ENCODE data around the gene HBB. TPM values are rescaled to one million over a fixed set of nuclear protein-coding genes. Genes with fewer than 3 reads are reported as not detected.
"Not testable (repeated sequence)": the region's sequence is repeated elsewhere in the genome, so short reads cannot be mapped to it uniquely, and the experiment has no call there.

HBB gene
- total RNA-seq, 1 donor from 2014 or later: 3,814 TPM

DNA sequence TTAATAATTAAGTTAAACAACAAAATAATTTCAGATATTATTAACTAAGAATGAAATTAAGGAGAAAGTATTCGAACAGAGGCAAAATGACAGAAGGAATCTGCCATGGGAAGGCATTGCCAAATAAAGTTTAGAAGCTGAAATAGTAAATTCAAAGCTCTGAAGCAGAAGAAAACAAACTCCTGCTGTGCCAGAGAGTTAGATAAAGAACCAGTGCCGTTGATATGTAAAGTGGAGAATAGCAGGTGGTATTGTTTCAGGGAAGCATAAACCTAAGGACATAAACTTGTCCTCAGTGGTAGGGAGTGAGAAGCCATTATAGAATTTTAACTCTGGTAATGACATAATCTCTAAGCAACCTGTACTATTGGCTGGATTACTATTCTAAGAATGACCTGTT is 30.4 kb upstream of the HBB start:
- no peaks in the 10 kb centered on the region for H3K4me1 ChIP-seq (ENCODE audit: control insufficient read depth in 3 of 3, insufficient read depth in 3 of 3, low read length in 3 of 3)

DNA sequence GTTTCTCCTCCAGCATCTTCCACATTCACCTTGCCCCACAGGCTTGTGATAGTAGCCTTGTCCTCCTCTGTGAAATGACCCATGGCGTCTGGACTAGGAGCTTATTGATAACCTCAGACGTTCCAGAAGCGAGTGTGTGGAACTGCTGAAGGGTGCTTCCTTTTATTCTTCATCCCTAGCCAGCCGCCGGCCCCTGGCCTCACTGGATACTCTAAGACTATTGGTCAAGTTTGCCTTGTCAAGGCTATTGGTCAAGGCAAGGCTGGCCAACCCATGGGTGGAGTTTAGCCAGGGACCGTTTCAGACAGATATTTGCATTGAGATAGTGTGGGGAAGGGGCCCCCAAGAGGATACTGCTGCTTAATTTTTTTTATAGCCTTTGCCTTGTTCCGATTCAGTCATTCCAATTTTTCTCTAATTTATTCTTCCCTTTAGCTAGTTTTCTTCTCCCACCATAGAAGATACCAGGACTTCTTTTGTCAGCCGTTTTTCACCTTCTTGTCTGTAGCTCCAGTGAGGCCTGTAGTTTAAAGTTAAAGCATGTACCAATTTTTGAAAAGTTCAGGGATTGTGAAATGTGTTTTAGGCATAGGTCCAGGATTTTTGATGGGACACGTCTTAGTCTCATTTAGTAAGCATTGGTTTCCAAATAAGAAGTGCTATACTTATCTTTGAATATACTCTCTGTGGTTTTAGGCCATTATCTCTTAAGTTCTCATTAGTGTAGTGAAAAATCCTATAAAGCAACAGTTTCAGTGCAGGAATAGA is 28.0 kb upstream of the HBB start, which contains the start of gene HBG2:
Gene HBG2, minus strand, starts transcription at position 136 of the 768 bp plus-strand sequence. Its CDS starts 53 bp downstream, at position 83.
- not testable (repeated sequence) for H3K27me3 ChIP-seq (ENCODE audit: control insufficient read depth in 3 of 3, insufficient read depth in 3 of 3, low read length in 3 of 3)

More for the DNA sequence above, 30.4 kb upstream of the HBB start:
- H3K27ac ChIP-seq (ENCODE audit: low read depth, low read length): no peak overlapping the region
- no peaks in the 10 kb centered on the region for H3K27me3 ChIP-seq (ENCODE audit: control insufficient read depth in 3 of 3, insufficient read depth in 3 of 3, low read length in 3 of 3)
- no peak overlapping the region for H3K4me3 ChIP-seq (ENCODE audit: low read length in 3 of 3)
- no peaks in the 10 kb centered on the region for H3K9me3 ChIP-seq (ENCODE audit: control insufficient read depth in 3 of 3, low read length in 3 of 3)
- no peak overlapping the region for H3K9ac ChIP-seq (ENCODE audit: low read depth in 1 of 3, low read length in 3 of 3)
- H3K36me3 ChIP-seq (ENCODE audit: control insufficient read depth in 3 of 3, insufficient read depth in 3 of 3, low read length in 3 of 3): no peaks in the 10 kb centered on the region

DNA sequence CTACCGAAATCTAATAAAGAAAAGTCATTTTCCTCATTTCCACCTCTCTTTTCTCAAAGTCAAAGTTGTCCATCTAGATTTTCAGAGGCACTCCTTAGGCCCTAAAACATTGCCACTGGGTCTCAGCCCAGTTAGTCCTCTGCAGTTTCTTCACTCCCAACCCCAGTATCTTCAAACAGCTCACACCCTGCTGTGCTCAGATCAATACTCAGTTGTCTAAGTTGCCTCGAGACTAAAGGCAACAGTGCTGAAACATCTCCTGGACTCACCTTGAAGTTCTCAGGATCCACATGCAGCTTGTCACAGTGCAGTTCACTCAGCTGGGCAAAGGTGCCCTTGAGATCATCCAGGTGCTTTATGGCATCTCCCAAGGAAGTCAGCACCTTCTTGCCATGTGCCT is 27.2 kb upstream of the HBB start:
- H3K27me3 ChIP-seq (ENCODE audit: control insufficient read depth in 3 of 3, insufficient read depth in 3 of 3, low read length in 3 of 3): not testable (repeated sequence)

More for the DNA sequence above, 28.0 kb upstream of the HBB start, which contains the start of gene HBG2:
- H3K4me1 ChIP-seq (ENCODE audit: control insufficient read depth in 3 of 3, insufficient read depth in 3 of 3, low read length in 3 of 3); H3K36me3 ChIP-seq (ENCODE audit: control insufficient read depth in 3 of 3, insufficient read depth in 3 of 3, low read length in 3 of 3); H3K9ac ChIP-seq (ENCODE audit: low read depth in 1 of 3, low read length in 3 of 3); H3K4me3 ChIP-seq (ENCODE audit: low read length in 3 of 3); H3K27ac ChIP-seq (ENCODE audit: low read depth, low read length); H3K9me3 ChIP-seq (ENCODE audit: control insufficient read depth in 3 of 3, low read length in 3 of 3): not testable (repeated sequence)

DNA sequence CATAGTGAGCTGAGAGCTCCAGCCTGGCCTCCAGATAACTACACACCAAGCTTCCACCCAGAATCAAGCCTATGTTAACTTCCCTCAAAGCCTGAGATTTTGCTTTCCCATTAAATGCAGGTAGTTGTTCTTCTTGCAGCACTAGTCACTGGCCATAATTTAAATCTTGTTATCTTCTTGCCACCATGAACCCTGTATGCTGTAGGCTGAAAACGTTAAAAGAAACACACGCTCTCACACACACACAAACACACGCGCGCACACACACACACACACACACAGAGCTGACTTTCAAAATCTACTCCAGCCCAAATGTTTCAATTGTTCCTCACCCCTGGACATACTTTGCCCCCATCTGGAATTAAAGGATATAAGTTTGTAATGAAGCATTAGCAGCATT is 26.6 kb upstream of the HBB start:
- H3K27me3 ChIP-seq (ENCODE audit: control insufficient read depth in 3 of 3, insufficient read depth in 3 of 3, low read length in 3 of 3); H3K4me3 ChIP-seq (ENCODE audit: low read length in 3 of 3); H3K27ac ChIP-seq (ENCODE audit: low read depth, low read length); H3K36me3 ChIP-seq (ENCODE audit: control insufficient read depth in 3 of 3, insufficient read depth in 3 of 3, low read length in 3 of 3); H3K9me3 ChIP-seq (ENCODE audit: control insufficient read depth in 3 of 3, low read length in 3 of 3); H3K9ac ChIP-seq (ENCODE audit: low read depth in 1 of 3, low read length in 3 of 3); H3K4me1 ChIP-seq (ENCODE audit: control insufficient read depth in 3 of 3, insufficient read depth in 3 of 3, low read length in 3 of 3): not testable (repeated sequence)

More for the DNA sequence above, 27.2 kb upstream of the HBB start:
- H3K9ac ChIP-seq (ENCODE audit: low read depth in 1 of 3, low read length in 3 of 3); H3K4me1 ChIP-seq (ENCODE audit: control insufficient read depth in 3 of 3, insufficient read depth in 3 of 3, low read length in 3 of 3); H3K9me3 ChIP-seq (ENCODE audit: control insufficient read depth in 3 of 3, low read length in 3 of 3); H3K36me3 ChIP-seq (ENCODE audit: control insufficient read depth in 3 of 3, insufficient read depth in 3 of 3, low read length in 3 of 3); H3K27ac ChIP-seq (ENCODE audit: low read depth, low read length); H3K4me3 ChIP-seq (ENCODE audit: low read length in 3 of 3): not testable (repeated sequence)

DNA sequence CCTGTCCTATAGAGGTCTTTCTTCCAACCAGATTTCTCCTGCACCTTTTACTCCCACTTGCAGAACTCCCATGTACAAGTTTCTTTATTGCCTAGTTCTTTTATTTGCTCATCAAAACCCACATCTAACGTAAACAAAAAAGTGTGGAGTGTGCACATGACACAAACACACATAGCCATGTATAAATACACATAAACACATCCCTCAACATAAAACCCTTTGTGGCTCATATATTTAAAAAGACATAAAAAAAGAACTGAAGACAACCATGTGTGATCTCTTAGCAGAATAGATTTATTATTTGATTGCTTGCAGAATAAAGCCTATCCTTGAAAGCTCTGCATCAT is 26.0 kb upstream of the HBB start:
- no peaks in the 10 kb centered on the region for H3K4me1 ChIP-seq (ENCODE audit: control insufficient read depth in 3 of 3, insufficient read depth in 3 of 3, low read length in 3 of 3)
- H3K9ac ChIP-seq (ENCODE audit: low read depth in 1 of 3, low read length in 3 of 3): no peak overlapping the region

DNA sequence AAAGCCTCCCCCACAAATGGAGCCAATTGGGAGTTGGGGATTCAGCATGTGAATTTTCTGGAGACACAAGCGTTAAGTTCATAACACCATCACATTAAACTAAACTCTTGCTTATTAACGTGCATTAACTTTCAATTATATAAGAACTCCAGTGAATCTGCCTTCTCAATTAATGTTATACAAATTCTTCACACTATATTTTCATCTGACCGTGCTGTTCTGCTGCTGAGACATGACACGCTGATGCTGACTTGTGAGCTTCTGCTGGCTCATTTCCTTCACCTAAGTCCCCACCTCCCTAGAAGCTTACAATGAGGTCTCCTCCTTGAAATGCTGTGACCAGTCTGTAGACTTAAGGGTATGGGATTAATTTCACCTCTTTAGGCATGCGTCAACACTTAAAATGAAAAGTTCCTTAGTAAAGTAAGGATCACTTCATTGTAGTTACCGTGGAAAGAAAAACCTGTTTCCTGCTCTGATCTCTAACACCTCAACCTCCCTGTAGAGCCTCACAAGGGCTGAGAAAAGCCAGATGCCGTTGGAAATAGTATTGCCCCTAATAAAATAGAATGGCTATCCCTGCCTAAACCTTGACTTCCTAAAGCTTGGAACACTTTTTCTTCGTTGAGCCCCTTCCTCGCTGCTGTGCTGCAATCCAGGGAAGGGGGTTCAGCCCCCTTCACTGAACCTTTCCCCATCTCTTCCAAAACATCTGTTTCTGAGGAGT is 25.5 kb upstream of the HBB start:
- Histone ChIP-seq H3K27ac (ENCODE audit: low read depth, low read length) (no peak overlapping the region), H3K9me3 (ENCODE audit: control insufficient read depth in 3 of 3, low read length in 3 of 3) (no peaks in the 10 kb centered on the region), H3K9ac (ENCODE audit: low read depth in 1 of 3, low read length in 3 of 3) (no peak overlapping the region), H3K4me1 (ENCODE audit: control insufficient read depth in 3 of 3, insufficient read depth in 3 of 3, low read length in 3 of 3) (no peaks in the 10 kb centered on the region), H3K27me3 (ENCODE audit: control insufficient read depth in 3 of 3, insufficient read depth in 3 of 3, low read length in 3 of 3) (no peaks in the 10 kb centered on the region), H3K4me3 (ENCODE audit: low read length in 3 of 3) (no peak overlapping the region), H3K36me3 (ENCODE audit: control insufficient read depth in 3 of 3, insufficient read depth in 3 of 3, low read length in 3 of 3) (no peaks in the 10 kb centered on the region)

More for the DNA sequence above, 26.0 kb upstream of the HBB start:
- Histone ChIP-seq H3K4me3 (ENCODE audit: low read length in 3 of 3) (no peak overlapping the region), H3K27me3 (ENCODE audit: control insufficient read depth in 3 of 3, insufficient read depth in 3 of 3, low read length in 3 of 3) (no peaks in the 10 kb centered on the region), H3K27ac (ENCODE audit: low read depth, low read length) (no peak overlapping the region), H3K36me3 (ENCODE audit: control insufficient read depth in 3 of 3, insufficient read depth in 3 of 3, low read length in 3 of 3) (no peaks in the 10 kb centered on the region), H3K9me3 (ENCODE audit: control insufficient read depth in 3 of 3, low read length in 3 of 3) (no peaks in the 10 kb centered on the region)

DNA sequence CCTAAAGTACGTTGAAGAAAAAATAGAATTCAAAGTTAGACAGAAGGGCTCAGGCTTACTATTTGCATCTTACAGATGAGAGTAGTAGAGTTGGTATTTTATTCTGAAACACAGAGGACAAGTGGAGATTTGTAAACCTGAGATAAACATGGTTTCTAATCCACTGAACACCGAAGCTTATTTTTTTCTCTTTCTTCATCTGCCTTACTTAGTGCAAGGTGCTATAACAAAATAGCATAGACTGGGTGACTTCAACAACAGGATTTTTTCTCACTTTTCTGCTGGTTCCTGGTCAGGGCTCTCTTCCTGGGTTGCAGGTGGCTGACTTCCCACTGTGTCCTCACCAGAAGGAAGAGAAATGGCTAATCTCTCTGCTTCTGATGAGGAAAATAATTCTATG is 24.9 kb upstream of the HBB start:
- Histone ChIP-seq H3K27me3 (ENCODE audit: control insufficient read depth in 3 of 3, insufficient read depth in 3 of 3, low read length in 3 of 3) (no peaks in the 10 kb centered on the region), H3K4me1 (ENCODE audit: control insufficient read depth in 3 of 3, insufficient read depth in 3 of 3, low read length in 3 of 3) (no peaks in the 10 kb centered on the region), H3K9me3 (ENCODE audit: control insufficient read depth in 3 of 3, low read length in 3 of 3) (no peaks in the 10 kb centered on the region), H3K9ac (ENCODE audit: low read depth in 1 of 3, low read length in 3 of 3) (no peak overlapping the region), H3K27ac (ENCODE audit: low read depth, low read length) (no peak overlapping the region), H3K4me3 (ENCODE audit: low read length in 3 of 3) (no peak overlapping the region), H3K36me3 (ENCODE audit: control insufficient read depth in 3 of 3, insufficient read depth in 3 of 3, low read length in 3 of 3) (no peaks in the 10 kb centered on the region)

DNA sequence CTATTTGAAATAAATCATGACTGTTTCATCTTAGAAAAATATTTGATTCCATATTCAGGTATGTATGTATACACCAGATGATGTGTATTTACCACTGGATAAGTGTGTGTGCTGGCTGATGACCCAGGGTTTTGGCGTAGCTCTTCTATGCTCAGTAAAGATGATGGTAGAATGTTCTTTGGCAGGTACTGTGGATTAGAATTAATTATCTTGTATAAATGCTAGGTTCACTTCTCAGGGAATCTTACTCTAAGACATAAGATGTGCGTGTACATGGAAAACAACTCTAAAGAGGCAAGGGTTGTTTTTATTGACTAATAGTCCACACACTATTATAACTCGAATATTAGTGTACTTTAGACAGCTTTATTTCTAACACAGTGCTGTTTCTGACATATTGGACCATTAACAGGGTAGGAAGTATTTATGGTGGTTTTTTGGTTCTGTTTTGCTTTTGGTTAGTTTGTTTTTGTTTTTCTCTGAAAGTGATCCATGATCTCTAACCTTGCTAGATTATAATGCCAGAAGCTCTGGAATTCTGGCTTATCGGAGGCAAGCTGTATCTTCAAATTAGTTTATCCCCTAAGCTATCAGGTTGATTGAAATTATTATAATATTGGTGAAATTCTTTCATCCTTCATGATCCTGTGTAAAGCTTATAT is 23.8 kb upstream of the HBB start:
- Histone ChIP-seq H3K4me1 (ENCODE audit: control insufficient read depth in 3 of 3, insufficient read depth in 3 of 3, low read length in 3 of 3) (no peaks in the 10 kb centered on the region), H3K27ac (ENCODE audit: low read depth, low read length) (no peak overlapping the region), H3K9ac (ENCODE audit: low read depth in 1 of 3, low read length in 3 of 3) (no peak overlapping the region), H3K4me3 (ENCODE audit: low read length in 3 of 3) (no peak overlapping the region), H3K27me3 (ENCODE audit: control insufficient read depth in 3 of 3, insufficient read depth in 3 of 3, low read length in 3 of 3) (no peaks in the 10 kb centered on the region), H3K9me3 (ENCODE audit: control insufficient read depth in 3 of 3, low read length in 3 of 3) (no peaks in the 10 kb centered on the region), H3K36me3 (ENCODE audit: control insufficient read depth in 3 of 3, insufficient read depth in 3 of 3, low read length in 3 of 3) (no peaks in the 10 kb centered on the region)

DNA sequence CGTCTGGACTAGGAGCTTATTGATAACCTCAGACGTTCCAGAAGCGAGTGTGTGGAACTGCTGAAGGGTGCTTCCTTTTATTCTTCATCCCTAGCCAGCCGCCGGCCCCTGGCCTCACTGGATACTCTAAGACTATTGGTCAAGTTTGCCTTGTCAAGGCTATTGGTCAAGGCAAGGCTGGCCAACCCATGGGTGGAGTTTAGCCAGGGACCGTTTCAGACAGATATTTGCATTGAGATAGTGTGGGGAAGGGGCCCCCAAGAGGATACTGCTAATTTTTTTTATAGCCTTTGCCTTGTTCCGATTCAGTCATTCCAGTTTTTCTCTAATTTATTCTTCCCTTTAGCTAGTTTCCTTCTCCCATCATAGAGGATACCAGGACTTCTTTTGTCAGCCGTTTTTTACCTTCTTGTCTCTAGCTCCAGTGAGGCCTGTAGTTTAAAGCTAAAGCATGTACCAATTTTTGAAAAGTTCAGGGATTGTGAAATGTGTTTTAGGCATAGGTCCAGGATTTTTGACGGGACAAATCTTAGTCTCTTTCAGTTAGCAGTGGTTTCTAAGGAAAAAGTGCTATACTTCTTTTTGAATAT is 23.0 kb upstream of the HBB start, which contains the start of gene HBG1:
Gene HBG1, minus strand, starts transcription at position 51 of the 590 bp plus-strand sequence. CDS start 53 bp downstream, outside the sequence.
- not testable (repeated sequence) for H3K27me3 ChIP-seq (ENCODE audit: control insufficient read depth in 3 of 3, insufficient read depth in 3 of 3, low read length in 3 of 3); H3K36me3 ChIP-seq (ENCODE audit: control insufficient read depth in 3 of 3, insufficient read depth in 3 of 3, low read length in 3 of 3); H3K4me1 ChIP-seq (ENCODE audit: control insufficient read depth in 3 of 3, insufficient read depth in 3 of 3, low read length in 3 of 3); H3K27ac ChIP-seq (ENCODE audit: low read depth, low read length); H3K9me3 ChIP-seq (ENCODE audit: control insufficient read depth in 3 of 3, low read length in 3 of 3); H3K4me3 ChIP-seq (ENCODE audit: low read length in 3 of 3); H3K9ac ChIP-seq (ENCODE audit: low read depth in 1 of 3, low read length in 3 of 3)
